Esophagus squamous epithelium (tissue), 5 donors: ENCODE measurements around the gene CNTNAP2. TPM values are rescaled to one million over a fixed set of nuclear protein-coding genes. Genes with fewer than 3 reads are reported as not detected.

Source experiments
- DNase-seq: peaks from one replicate; lab custom pipeline; 2025; lab: John Stamatoyannopoulos, UW
- H3K27ac ChIP-seq, 4 donors: fragments of 200-600 bp; sonication (generic); one replicate each; pipeline ENCODE4 v1.5.1; 2016 to 2019; ENCODE audit warnings: mild to moderate bottlenecking in 1 of 4
- H3K27me3 ChIP-seq, 4 donors: fragments of 200-600 bp; sonication (generic); 1 replicate in 3 of 4; 2 replicates in 1 of 4; pipeline versions ENCODE4 v1.5.1 to v1.6.0; 2017 to 2021; ENCODE audit warnings: antibody characterized with exemption in 1 of 4
- H3K36me3 ChIP-seq, 3 donors: fragments of 200-600 bp; sonication (generic); one replicate each; pipeline ENCODE4 v1.5.1; 2016 to 2019
- H3K4me1 ChIP-seq, 3 donors: fragments of 200-600 bp; sonication (generic); one replicate each; pipeline ENCODE4 v1.5.1; 2017 to 2019
- H3K4me3 ChIP-seq, 4 donors: fragments of 200-600 bp; sonication (generic); 1 replicate in 3 of 4; 2 replicates in 1 of 4; pipeline ENCODE4 v1.5.1; 2016 to 2019; ENCODE audit warnings: mild to moderate bottlenecking in 2 of 4, moderate library complexity in 1 of 4
- H3K9me3 ChIP-seq, 3 donors: fragments of 200-600 bp; sonication (generic); one replicate each; pipeline ENCODE4 v1.5.1; 2016 to 2019
- CTCF ChIP-seq, 6 experiments: fragments of 450-650 bp in 4 of 6; fragments of 200-600 bp in 2 of 6; sonication (generic) in 2 of 6; IDR thresholded peaks; one replicate each; pipeline ENCODE4 v1.5.1; 2016 to 2019; ENCODE audit warnings: antibody characterized with exemption in 6 of 6, mild to moderate bottlenecking in 4 of 6, moderate library complexity in 4 of 6
- POLR2A ChIP-seq, 4 donors: fragments of 450-650 bp; IDR thresholded peaks; one replicate each; pipeline ENCODE4 v1.6.1; 2017; ENCODE audit warnings: antibody characterized with exemption in 4 of 4, mild to moderate bottlenecking in 4 of 4, moderate library complexity in 3 of 4
- WGBS, 2 donors: methylation state at CpG; one replicate each; pipeline ENCODE4 v1.1.5; 2018; 5-methylcytosine and 5-hydroxymethylcytosine counted together
- intact Hi-C: fragments of 100-400 bp; cut with DNase I; formaldehyde crosslinking; loops from one replicate; pipeline ENCODE4 v1.15.0; 2022
- total RNA-seq, 4 donors: library from RNA; depleted of rRNA; stranded (reverse); fragments of >200 nt; gene quantifications; one replicate each; pipeline ENCODE4 v1.1.0, GENCODE V29; 2016
- donor health status: DM: yes; HTN: yes; CAD: no.

The CNTNAP2 gene
- total RNA-seq, 4 donors from 2014 or later: 0.95 to 2.3 (median 1.2) TPM

GRCh38 chr7:148041156-148041555 lies 1924.6 kb downstream of the CNTNAP2 start:
- 75 to 84% methylated on average over 3 of the region's 3 CpGs for WGBS, 2 donors
- H3K9me3 ChIP-seq: no peaks in the 10 kb centered on the region
- no peaks in the 10 kb centered on the region for H3K27me3 ChIP-seq
- TF ChIP-seq CTCF (IDR thresholded peaks at IDR 0.05): no peak
- no peak for TF ChIP-seq POLR2A (IDR thresholded peaks at IDR 0.05)
- intact Hi-C loops: no loop called here
- no peak for DNase-seq
- no peaks in the 10 kb centered on the region for H3K36me3 ChIP-seq
- no peaks in the 10 kb centered on the region for H3K4me1 ChIP-seq
- H3K27ac ChIP-seq: no peak overlapping the region
- no peak overlapping the region for H3K4me3 ChIP-seq

GRCh38 chr7:148042935-148043631 lies 1926.5 kb downstream of the CNTNAP2 start:
- H3K36me3 ChIP-seq: no peaks in the 10 kb centered on the region
- no peak for DNase-seq
- no peak overlapping the region for H3K27ac ChIP-seq
- H3K4me1 ChIP-seq: no peaks in the 10 kb centered on the region
- H3K27me3 ChIP-seq: no peaks in the 10 kb centered on the region
- no peaks in the 10 kb centered on the region for H3K9me3 ChIP-seq
- H3K4me3 ChIP-seq: no peak overlapping the region
- no peak for TF ChIP-seq POLR2A (IDR thresholded peaks at IDR 0.05)
- intact Hi-C loops: no loop called here
- 56 to 60% methylated on average over 3 of the region's 3 CpGs for WGBS, 2 donors

- 66 to 69% methylated on average over 9 of the region's 9 CpGs for WGBS, 2 donors
- no peaks in the 10 kb centered on the region for H3K4me1 ChIP-seq
- H3K4me3 ChIP-seq: no peak overlapping the region
- H3K27ac ChIP-seq: no peak overlapping the region
- H3K9me3 ChIP-seq: no peaks in the 10 kb centered on the region
- DNase-seq: no peak
- H3K36me3 ChIP-seq: no peaks in the 10 kb centered on the region
- intact Hi-C loops: no loop called here
- H3K27me3 ChIP-seq: no peaks in the 10 kb centered on the region
- no peak for TF ChIP-seq POLR2A (IDR thresholded peaks at IDR 0.05)
- no peak for TF ChIP-seq CTCF (IDR thresholded peaks at IDR 0.05)
Measured at GRCh38 chr7:148044173-148044572, 1927.6 kb downstream of the CNTNAP2 start.

GRCh38 chr7:148045521-148045920 lies 1928.9 kb downstream of the CNTNAP2 start:
- 60 to 75% methylated on average over 6 of the region's 6 CpGs for WGBS, 2 donors
- Histone ChIP-seq H3K27me3 (no peaks in the 10 kb centered on the region), H3K36me3 (no peaks in the 10 kb centered on the region), H3K4me3 (no peak overlapping the region), H3K4me1 (no peaks in the 10 kb centered on the region), H3K27ac (no peak overlapping the region), H3K9me3 (no peaks in the 10 kb centered on the region)
- no peak for DNase-seq
- intact Hi-C loops: no loop called here
- TF ChIP-seq CTCF (IDR thresholded peaks at IDR 0.05) (no peak), POLR2A (IDR thresholded peaks at IDR 0.05) (no peak)

GRCh38 chr7:148049068-148049467 lies 1932.5 kb downstream of the CNTNAP2 start:
- WGBS, 2 donors: 61 to 73% methylated on average over 4 of the region's 4 CpGs
- intact Hi-C loops: no loop called here
- TF ChIP-seq POLR2A (IDR thresholded peaks at IDR 0.05) (no peak), CTCF (IDR thresholded peaks at IDR 0.05) (no peak)
- no peaks in the 10 kb centered on the region for H3K9me3 ChIP-seq
- no peaks in the 10 kb centered on the region for H3K36me3 ChIP-seq
- H3K4me1 ChIP-seq: no peaks in the 10 kb centered on the region
- no peak overlapping the region for H3K4me3 ChIP-seq
- H3K27ac ChIP-seq: no peak overlapping the region
- no peak for DNase-seq
- H3K27me3 ChIP-seq: no peaks in the 10 kb centered on the region
